CD14-positive monocyte (primary cell): ENCODE results near the gene BMP2K. TPM values are rescaled to one million over a fixed set of nuclear protein-coding genes. Genes with fewer than 3 reads are reported as not detected.

ENCODE experiments used
- DNase-seq, 3 donors: peaks; one replicate each; pipeline ENCODE4 v3.0.0-alpha.2; 2011 to 2022
- H2AFZ ChIP-seq: 2 replicates; pipeline ENCODE4 v1.6.0; 2012; ENCODE audit warnings: mild to moderate bottlenecking, low read depth, low read length, inconsistent platforms; ENCODE audit not compliant: insufficient read depth, poor library complexity, severe bottlenecking
- H3K27ac ChIP-seq, 2 donors: 1 replicate in 1 of 2; 2 replicates in 1 of 2; pipeline ENCODE4 v1.5.1; 2012 to 2013; ENCODE audit warnings: low read length in 2 of 2, control low read depth in 1 of 2, inconsistent platforms in 1 of 2, low read depth in 1 of 2, mild to moderate bottlenecking in 1 of 2
- H3K27me3 ChIP-seq, 2 donors: one replicate each; pipeline versions ENCODE4 v1.6.0 to v1.6.1; 2011 to 2013; ENCODE audit warnings: low read length in 2 of 2; ENCODE audit not compliant: control insufficient read depth in 2 of 2, insufficient read depth in 2 of 2
- H3K36me3 ChIP-seq, 2 donors: replicated peaks in 1 of 2; 1 replicate in 1 of 2; 2 replicates in 1 of 2; pipeline versions ENCODE4 v1.5.1 to v1.6.1; 2012 to 2013; ENCODE audit warnings: low read length in 2 of 2, control low read depth in 1 of 2, inconsistent platforms in 1 of 2, mild to moderate bottlenecking in 1 of 2; ENCODE audit not compliant: insufficient read depth in 2 of 2, control insufficient read depth in 1 of 2
- H3K4me1 ChIP-seq, 2 donors: 1 replicate in 1 of 2; 2 replicates in 1 of 2; pipeline versions ENCODE4 v1.5.1 to v1.6.1; 2012 to 2013; ENCODE audit warnings: low read length in 2 of 2, control low read depth in 1 of 2, inconsistent platforms in 1 of 2, mild to moderate bottlenecking in 1 of 2, moderate library complexity in 1 of 2; ENCODE audit not compliant: insufficient read depth in 2 of 2, control insufficient read depth in 1 of 2
- H3K4me2 ChIP-seq: replicated peaks from 2 replicates; pipeline ENCODE3; 2012; ENCODE audit warnings: low read length, moderate library complexity, mild to moderate bottlenecking; ENCODE audit not compliant: poor library complexity, severe bottlenecking; ENCODE audit errors: extremely low read depth
- H3K4me3 ChIP-seq, 3 experiments: fragments of 200-600 bp in 1 of 3; sonication (generic) in 1 of 3; replicated peaks in 1 of 3; 1 replicate in 2 of 3; 2 replicates in 1 of 3; pipeline ENCODE4 v1.5.1; 2011 to 2013; ENCODE audit warnings: low read length in 3 of 3, mild to moderate bottlenecking in 3 of 3, control low read depth in 2 of 3, low read depth in 2 of 3, inconsistent platforms in 1 of 3, moderate library complexity in 1 of 3
- H3K79me2 ChIP-seq: 2 replicates; pipeline ENCODE4 v1.6.0; 2012; ENCODE audit warnings: mild to moderate bottlenecking, control low read depth, inconsistent platforms, low read length, moderate library complexity; ENCODE audit not compliant: insufficient read depth
- H3K9ac ChIP-seq: 2 replicates; pipeline ENCODE4 v1.6.0; 2017; ENCODE audit warnings: low read length, mild to moderate bottlenecking; ENCODE audit not compliant: insufficient read depth, poor library complexity, severe bottlenecking
- H3K9me3 ChIP-seq, 2 donors: replicated peaks in 1 of 2; 1 replicate in 1 of 2; 2 replicates in 1 of 2; pipeline versions ENCODE4 v1.5.1 to v1.6.1; 2012 to 2013; ENCODE audit warnings: low read length in 2 of 2, control low read depth in 1 of 2; ENCODE audit not compliant: control insufficient read depth in 1 of 2, insufficient read depth in 1 of 2
- H4K20me1 ChIP-seq: 2 replicates; pipeline ENCODE4 v1.6.0; 2012; ENCODE audit warnings: mild to moderate bottlenecking, low read length, control low read depth, moderate library complexity; ENCODE audit not compliant: insufficient read depth
- H3K27ac Mint-ChIP-seq, 7 donors: one replicate each; pipeline ENCODE4 v1.8.0; 2020; ENCODE audit warnings: mild to moderate bottlenecking in 7 of 7, mixed read lengths in 7 of 7, moderate library complexity in 6 of 7, inconsistent platforms in 2 of 7
- H3K27me3 Mint-ChIP-seq, 3 donors: one replicate each; pipeline ENCODE4 v1.8.0; 2021 to 2022; ENCODE audit warnings: low read depth in 3 of 3, mild to moderate bottlenecking in 3 of 3, mixed read lengths in 3 of 3, moderate library complexity in 3 of 3, inconsistent platforms in 1 of 3
- H3K36me3 Mint-ChIP-seq, 2 donors: one replicate each; pipeline ENCODE4 v1.8.0; 2020; ENCODE audit warnings: mixed read lengths in 2 of 2, inconsistent platforms in 1 of 2, mild to moderate bottlenecking in 1 of 2
- H3K4me1 Mint-ChIP-seq: one replicate; pipeline ENCODE4 v1.8.0; 2020; ENCODE audit warnings: mild to moderate bottlenecking, mixed read lengths
- H3K4me3 Mint-ChIP-seq, 2 donors: one replicate each; pipeline ENCODE4 v1.8.0; 2020; ENCODE audit warnings: mild to moderate bottlenecking in 2 of 2, mixed read lengths in 2 of 2, moderate library complexity in 1 of 2
- H3K9me3 Mint-ChIP-seq, 7 donors: one replicate each; pipeline ENCODE4 v1.8.0; 2020 to 2022; ENCODE audit warnings: mixed read lengths in 7 of 7, mild to moderate bottlenecking in 6 of 7, moderate library complexity in 6 of 7, inconsistent platforms in 2 of 7
- CTCF ChIP-seq: fragments of 200-600 bp; IDR thresholded peaks from one replicate; pipeline ENCODE4 v1.8.0; 2022; ENCODE audit warnings: antibody characterized with exemption, mild to moderate bottlenecking
- WGBS: methylation state at CpG from one replicate; pipeline ENCODE4 v1.1.5; 2013; ENCODE audit warnings: missing lambda C conversion rate; ENCODE audit not compliant: insufficient coverage; 5-methylcytosine and 5-hydroxymethylcytosine counted together
- intact Hi-C, 2 donors: fragments of 100-400 bp; cut with micrococcal nuclease; formaldehyde crosslinking; loops; one replicate each; pipeline versions ENCODE4 v1.15.0 to v1.15.1; 2023
- polyA plus RNA-seq, 3 donors: library from polyadenylated mRNA; depleted of rRNA in 1 of 3; unstranded in 2 of 3; stranded (reverse) in 1 of 3; fragments of 300-500 nt in 2 of 3; fragments of >200 nt in 1 of 3; fragmentation: Illumina TruSeq in 2 of 3; gene quantifications; 1 replicate in 2 of 3; 2 replicates in 1 of 3; pipeline ENCODE4 v1.2.3, GENCODE V29; 2012 to 2021

BMP2K gene
- polyA plus RNA-seq, 3 donors, result 11.8 to 39.7 (median 21.6) TPM

GRCh38 chr4:78949735-78950134, 173.6 kb downstream of the BMP2K start:
- Mint-ChIP-seq H3K27me3 (peaks cover 1 to 4% (median 3%) of the 10 kb centered on the region in 3 donors), H3K9me3 (no peaks in the 10 kb centered on the region), H3K4me1 (peaks cover 1% of the 10 kb centered on the region), H3K36me3 (no peaks in the 10 kb centered on the region), H3K4me3 (no peak overlapping the region), H3K27ac (no peak overlapping the region)
- Histone ChIP-seq H3K4me2 (no peak overlapping the region), H4K20me1 (no peaks in the 10 kb centered on the region), H3K4me1 (no peaks in the 10 kb centered on the region), H3K27me3 (peaks cover 0 to 3% of the 10 kb centered on the region in 2 donors), H3K4me3 (no peak overlapping the region), H3K9ac (no peak overlapping the region), H3K79me2 (no peaks in the 10 kb centered on the region), H3K9me3 (no peaks in the 10 kb centered on the region), H2AFZ (no peak overlapping the region), H3K27ac (no peak overlapping the region), H3K36me3 (no peaks in the 10 kb centered on the region)
- intact Hi-C loops, result no loop called here
- no CpG with 5 or more reads among the region's 1 CpG for WGBS
- no peak for DNase-seq
- TF ChIP-seq CTCF, result no peak

GRCh38 chr4:78951862-78952472, 175.8 kb downstream of the BMP2K start:
- H3K27me3 ChIP-seq, result peaks cover 0 to 3% of the 10 kb centered on the region in 2 donors
- peaks cover under 1 to 5% (median 3%) of the 10 kb centered on the region in 3 donors for H3K27me3 Mint-ChIP-seq
- 100% methylated on average over 1 of the region's 3 CpGs for WGBS
- H3K4me3 ChIP-seq, result no peak overlapping the region
- peak; percentile 18 to 49 (median 47) for DNase-seq
- H3K36me3 ChIP-seq, result no peaks in the 10 kb centered on the region
- no peaks in the 10 kb centered on the region for H4K20me1 ChIP-seq
- intact Hi-C loops, result no loop called here
- H3K4me1 Mint-ChIP-seq, result peaks cover 1% of the 10 kb centered on the region
- H3K4me3 Mint-ChIP-seq, result no peak overlapping the region
- peak; percentile 78 for TF ChIP-seq CTCF
- H3K4me1 ChIP-seq, result no peaks in the 10 kb centered on the region
- H3K27ac ChIP-seq, result no peak overlapping the region
- H3K9me3 Mint-ChIP-seq, result no peaks in the 10 kb centered on the region
- no peak overlapping the region for H3K4me2 ChIP-seq
- H2AFZ ChIP-seq, result no peak overlapping the region
- H3K9me3 ChIP-seq, result no peaks in the 10 kb centered on the region
- no peak overlapping the region for H3K27ac Mint-ChIP-seq
- no peaks in the 10 kb centered on the region for H3K36me3 Mint-ChIP-seq
- H3K9ac ChIP-seq, result no peak overlapping the region
- H3K79me2 ChIP-seq, result no peaks in the 10 kb centered on the region
